Endothelial cell of umbilical vein (primary cell): Measurements from ENCODE around the gene DNAJC30. TPM values are rescaled to one million over a fixed set of nuclear protein-coding genes. Genes with fewer than 3 reads are reported as not detected.

Experiments used
- BruUV-seq: library from RNA; stranded (reverse); fragments of 400-500 nt; replicated peaks from 2 replicates; lab custom pipeline; 2021; lab: Mats Ljungman, UMichigan
- CTCF ChIA-PET: fragments of 300-600, 350-600 bp; sonication (Branson Sonifier 250); formaldehyde crosslinking; loops from one replicate; lab custom pipeline; 2021; ENCODE audit warnings: antibody characterized with exemption, inconsistent platforms; lab: Charles Lee
- POLR2A ChIA-PET: fragments of 300-600, 350-600 bp; sonication (Branson Sonifier 250); formaldehyde crosslinking; loops from one replicate; lab custom pipeline; 2021; ENCODE audit warnings: antibody characterized with exemption, inconsistent platforms; lab: Charles Lee
- DNase-seq: peaks from one replicate; pipeline ENCODE4 v3.0.0-alpha.2; 2011; ENCODE audit warnings: low read depth, low spot score
- FAIRE-seq: peaks from 2 replicates; lab custom pipeline; 2011; peaks lifted over from hg19 to GRCh38; lab: Jason Lieb, UNC
- H2AFZ ChIP-seq: 2 replicates; pipeline ENCODE4 v1.6.0; 2012; ENCODE audit warnings: low read depth, low read length, control low read depth, inconsistent platforms
- H3K27ac ChIP-seq: 2 replicates; pipeline ENCODE4 v1.5.1; 2011; ENCODE audit warnings: low read depth, mild to moderate bottlenecking, control low read depth, low read length, moderate library complexity; ENCODE audit not compliant: insufficient read depth
- H3K27me3 ChIP-seq, 2 experiments: 2 replicates each; pipeline versions ENCODE4 v1.6.0 to v1.6.1; 2011; ENCODE audit warnings: low read length in 2 of 2, mixed read lengths in 1 of 2; ENCODE audit not compliant: control insufficient read depth in 2 of 2, insufficient read depth in 2 of 2
- H3K36me3 ChIP-seq, 2 experiments: 2 replicates in 1 of 2; 3 replicates in 1 of 2; pipeline ENCODE4 v1.5.1; 2011; ENCODE audit warnings: low read length in 2 of 2, mild to moderate bottlenecking in 1 of 2, moderate library complexity in 1 of 2; ENCODE audit not compliant: control insufficient read depth in 2 of 2, insufficient read depth in 2 of 2; ENCODE audit errors: extremely low read depth in 1 of 2
- H3K4me1 ChIP-seq: 3 replicates; pipeline ENCODE4 v1.5.1; 2011; ENCODE audit warnings: mild to moderate bottlenecking, low read length; ENCODE audit not compliant: control insufficient read depth, insufficient read depth; ENCODE audit errors: extremely low read depth
- H3K4me2 ChIP-seq: 2 replicates; pipeline ENCODE4 v1.6.1; 2011; ENCODE audit warnings: low read length, control low read depth, mixed read lengths; ENCODE audit not compliant: insufficient read depth
- H3K4me3 ChIP-seq, 3 experiments: fragments of 200-600 bp in 1 of 3; sonication (generic), shearing (Covaris generic) in 1 of 3; replicated peaks in 1 of 3; 2 replicates each; pipeline ENCODE4 v1.5.1; 2011 to 2016; ENCODE audit warnings: control low read depth in 3 of 3, low read length in 3 of 3, mild to moderate bottlenecking in 2 of 3, inconsistent platforms in 1 of 3, low read depth in 1 of 3, moderate library complexity in 1 of 3; ENCODE audit not compliant: insufficient read depth in 1 of 3
- H3K79me2 ChIP-seq: 2 replicates; pipeline ENCODE4 v1.6.0; 2012; ENCODE audit warnings: low read length, inconsistent platforms; ENCODE audit not compliant: control insufficient read depth, insufficient read depth
- H3K9ac ChIP-seq: replicated peaks from 2 replicates; pipeline ENCODE3; 2011; ENCODE audit warnings: low read length, control low read depth; ENCODE audit not compliant: insufficient read depth; ENCODE audit errors: extremely low read depth
- H3K9me1 ChIP-seq: replicated peaks from 3 replicates; pipeline ENCODE4 v1.6.0; 2011; ENCODE audit warnings: mild to moderate bottlenecking, low read length; ENCODE audit not compliant: control insufficient read depth, insufficient read depth; ENCODE audit errors: extremely low read depth
- H3K9me3 ChIP-seq: replicated peaks from 2 replicates; pipeline ENCODE4 v1.5.1; 2012; ENCODE audit warnings: low read length, inconsistent platforms; ENCODE audit not compliant: control insufficient read depth, insufficient read depth
- H4K20me1 ChIP-seq: replicated peaks from 2 replicates; pipeline ENCODE3; 2011; ENCODE audit warnings: mild to moderate bottlenecking, low read length; ENCODE audit not compliant: control insufficient read depth, insufficient read depth; ENCODE audit errors: extremely low read depth
- CTCF ChIP-seq, 2 donors: IDR thresholded peaks; 1 replicate in 1 of 2; 2 replicates in 1 of 2; pipeline ENCODE4 v1.5.1; 2011; ENCODE audit warnings: low read length in 2 of 2, mild to moderate bottlenecking in 2 of 2, moderate library complexity in 2 of 2, control low read depth in 1 of 2, inconsistent platforms in 1 of 2, low read depth in 1 of 2; ENCODE audit not compliant: insufficient read depth in 1 of 2; ENCODE audit errors: extremely low read depth in 1 of 2
- EZH2 ChIP-seq: IDR thresholded peaks from 2 replicates; pipeline ENCODE4 v1.6.1; 2012; ENCODE audit warnings: borderline replicate concordance, low read depth, mild to moderate bottlenecking, moderate library complexity, low read length, inconsistent platforms; ENCODE audit not compliant: severe bottlenecking
- FOS ChIP-seq: IDR thresholded peaks from 2 replicates; pipeline ENCODE4 v1.6.1; 2011; ENCODE audit warnings: mild to moderate bottlenecking, low read length, moderate library complexity, borderline replicate concordance; ENCODE audit not compliant: insufficient read depth
- GATA2 ChIP-seq: IDR thresholded peaks from 2 replicates; pipeline ENCODE4 v1.7.0; 2011; ENCODE audit warnings: low read depth, mild to moderate bottlenecking, moderate library complexity, mixed read lengths, low read length; ENCODE audit not compliant: insufficient read length, insufficient read depth
- JUN ChIP-seq: IDR thresholded peaks from 2 replicates; pipeline ENCODE4 v1.6.1; 2011; ENCODE audit warnings: borderline replicate concordance, low read depth; ENCODE audit not compliant: insufficient read length, insufficient read depth
- MAX ChIP-seq: IDR thresholded peaks from 2 replicates; pipeline ENCODE4 v1.6.1; 2011; ENCODE audit not compliant: insufficient read depth, insufficient read length
- MYC ChIP-seq: IDR thresholded peaks from one replicate; pipeline ENCODE4 v1.6.1; 2011; ENCODE audit warnings: mild to moderate bottlenecking, low read depth, low read length
- POLR2A ChIP-seq: IDR thresholded peaks from 2 replicates; pipeline ENCODE4 v1.6.1; 2012; ENCODE audit warnings: low read depth, mild to moderate bottlenecking, control low read depth, low read length
- POLR2AphosphoS5 ChIP-seq: IDR thresholded peaks from 2 replicates; pipeline ENCODE4 v1.6.1; 2012; ENCODE audit warnings: low read depth, mild to moderate bottlenecking, control low read depth, low read length, moderate library complexity; ENCODE audit not compliant: insufficient read depth
- dilution Hi-C: fragments of 300-500 bp; cut with MboI; formaldehyde crosslinking; loops from one replicate; pipeline ENCODE4 v1.15.0; 2019; ENCODE audit warnings: low sequenced_read_pairs; ENCODE audit not compliant: extremely low pct_ligation_motif_present
- intact Hi-C: fragments of 100-400 bp; cut with micrococcal nuclease; formaldehyde crosslinking; loops from one replicate; pipeline ENCODE4 v1.10.0; 2022
- polyA plus RNA-seq, 4 experiments: library from polyadenylated mRNA; depleted of rRNA in 3 of 4; stranded (reverse) in 3 of 4; unstranded in 1 of 4; fragments of >200 nt; gene quantifications; 2 replicates each; pipeline versions ENCODE4 v1.2.1 to v1.2.3, GENCODE V29; 2011 to 2012; ENCODE audit warnings: missing spikeins in 1 of 4
- total RNA-seq: library from RNA; stranded (reverse); gene quantifications from 2 replicates; pipeline ENCODE4 v1.2.3, GENCODE V29; 2021

Gene DNAJC30
- total and polyA plus RNA-seq, 2 donors (not counting 3 experiments of a cell fraction or from before 2014, with no cell fraction given): 10.6 to 11.9 TPM

DNA sequence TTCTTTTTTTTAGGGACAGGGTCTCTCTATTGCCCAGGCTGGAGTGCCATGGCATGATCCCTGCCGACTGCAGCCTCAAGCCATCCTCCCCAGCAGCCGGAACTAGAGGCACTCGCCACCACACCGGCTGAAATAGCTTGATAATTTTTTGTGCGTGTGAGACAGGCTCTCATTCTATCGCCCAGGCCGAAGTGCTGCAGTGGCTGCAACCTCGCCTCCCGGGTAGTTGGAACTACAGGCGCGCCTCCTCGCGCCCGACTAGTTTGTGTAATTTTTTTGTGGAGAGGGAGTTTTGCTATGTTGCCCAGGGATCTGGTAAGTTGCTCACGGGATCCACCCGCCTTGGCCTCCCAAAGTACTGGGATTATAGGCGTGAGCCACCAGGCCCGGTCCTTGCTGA is 2.1 kb upstream of the DNAJC30 start:
- FAIRE-seq (no peak), DNase-seq (no peak)
- peaks cover 14% of the 10 kb centered on the region for H3K4me1 ChIP-seq
- ChIA-PET CTCF (interaction anchor here (1.3 to 1.9 kb wide), 4 partner anchors 11 to 92 kb away, joined by 3 to 6 read pairs (median 4); no protein-coding TSS in a partner anchor), POLR2A (interaction anchor here (0.6 kb wide), 1 partner anchor 13 kb away, joined by 3 read pairs; no protein-coding TSS in a partner anchor)
- no peak overlapping the region for H3K27ac ChIP-seq
- H3K27me3 ChIP-seq: no peaks in the 10 kb centered on the region
- H3K9ac ChIP-seq: no peak overlapping the region
- no peak overlapping the region for H3K4me3 ChIP-seq
- no peak for TF ChIP-seq POLR2A
- no peak for TF ChIP-seq MAX
- no peak for TF ChIP-seq EZH2
- no peak for TF ChIP-seq POLR2AphosphoS5
- TF ChIP-seq FOS: no peak
- TF ChIP-seq GATA2: no peak
- no peak for TF ChIP-seq MYC
- no peak for TF ChIP-seq JUN
- no peak for TF ChIP-seq CTCF (IDR thresholded peaks at IDR 0.05; ENCODE audit: extremely low read depth in 1 of 2, insufficient read depth in 1 of 2, low read depth in 1 of 2, low read length in 2 of 2)
- no peaks in the 10 kb centered on the region for H3K9me3 ChIP-seq
- no peak overlapping the region for H2AFZ ChIP-seq
- no peaks in the 10 kb centered on the region for H4K20me1 ChIP-seq
- peaks cover 2 to 15% of the 10 kb centered on the region in 2 experiments for H3K36me3 ChIP-seq
- H3K9me1 ChIP-seq: no peaks in the 10 kb centered on the region
- TSS peak; percentile 12 for BruUV-seq
- dilution Hi-C loops (no loop called here), intact Hi-C loops (no loop called here)
- H3K4me2 ChIP-seq: no peak overlapping the region
- peaks cover 56% of the 10 kb centered on the region for H3K79me2 ChIP-seq
